Trophoblast cell (in vitro differentiated cells and primary cell): ENCODE measurements around the gene DCP1A.
A peak's percentile ranks its signal among the peaks of the same experiment; 100 is the strongest.
"Not testable (repeated sequence)": the region's sequence is repeated elsewhere in the genome, so short reads cannot be mapped to it uniquely, and the experiment has no call there.

Source experiments
- DNase-seq, 2 donors: peaks; one replicate each; pipeline ENCODE4 v3.0.0-alpha.2; 2016
- H2AFZ ChIP-seq: 2 replicates; pipeline ENCODE4 v1.6.1; 2013; ENCODE audit warnings: low read length, moderate library complexity, mild to moderate bottlenecking; ENCODE audit not compliant: insufficient read depth, poor library complexity
- H2AK5ac ChIP-seq: 2 replicates; pipeline ENCODE4 v1.6.1; 2013; ENCODE audit warnings: mild to moderate bottlenecking, low read length
- H2BK120ac ChIP-seq: 2 replicates; pipeline ENCODE4 v1.6.1; 2013; ENCODE audit warnings: low read length, mild to moderate bottlenecking, moderate library complexity; ENCODE audit not compliant: insufficient read depth, poor library complexity
- H2BK12ac ChIP-seq: 2 replicates; pipeline ENCODE4 v1.6.1; 2013; ENCODE audit warnings: mild to moderate bottlenecking, low read length, moderate library complexity
- H2BK5ac ChIP-seq: 2 replicates; pipeline ENCODE4 v1.6.1; 2013; ENCODE audit warnings: low read length, low read depth, moderate library complexity, mild to moderate bottlenecking; ENCODE audit not compliant: poor library complexity
- H3K14ac ChIP-seq: 2 replicates; pipeline ENCODE4 v1.6.1; 2013; ENCODE audit warnings: mild to moderate bottlenecking, low read length
- H3K18ac ChIP-seq: 2 replicates; pipeline ENCODE4 v1.6.1; 2013; ENCODE audit warnings: mild to moderate bottlenecking, low read length
- H3K23ac ChIP-seq: 2 replicates; pipeline ENCODE4 v1.6.1; 2013; ENCODE audit warnings: low read length
- H3K27ac ChIP-seq: 2 replicates; pipeline ENCODE4 v1.5.1; 2013; ENCODE audit warnings: low read depth, mild to moderate bottlenecking, inconsistent platforms, low read length, moderate library complexity
- H3K27me3 ChIP-seq: 2 replicates; pipeline ENCODE4 v1.6.1; 2013; ENCODE audit warnings: inconsistent platforms, mild to moderate bottlenecking, low read length, moderate library complexity; ENCODE audit not compliant: insufficient read depth
- H3K36me3 ChIP-seq, 2 experiments: 1 replicate in 1 of 2; 2 replicates in 1 of 2; pipeline ENCODE4 v1.6.1; 2013; ENCODE audit warnings: low read length in 2 of 2, mild to moderate bottlenecking in 2 of 2, moderate library complexity in 1 of 2; ENCODE audit not compliant: insufficient read depth in 2 of 2, control insufficient read depth in 1 of 2
- H3K4ac ChIP-seq: 2 replicates; pipeline ENCODE4 v1.6.1; 2013; ENCODE audit warnings: low read depth, mild to moderate bottlenecking, low read length, moderate library complexity
- H3K4me1 ChIP-seq, 2 experiments: 1 replicate in 1 of 2; 2 replicates in 1 of 2; pipeline ENCODE4 v1.6.1; 2013; ENCODE audit warnings: low read length in 2 of 2, mild to moderate bottlenecking in 2 of 2, moderate library complexity in 1 of 2; ENCODE audit not compliant: insufficient read depth in 2 of 2, control insufficient read depth in 1 of 2
- H3K4me2 ChIP-seq: 2 replicates; pipeline ENCODE4 v1.6.1; 2013; ENCODE audit warnings: inconsistent platforms, mild to moderate bottlenecking, low read length, moderate library complexity
- H3K4me3 ChIP-seq: 2 replicates; pipeline ENCODE4 v1.5.1; 2013; ENCODE audit warnings: mild to moderate bottlenecking, low read depth, low read length, inconsistent platforms
- H3K79me1 ChIP-seq: one replicate; pipeline ENCODE4 v1.6.1; 2013; ENCODE audit warnings: low read length
- H3K79me2 ChIP-seq: 2 replicates; pipeline ENCODE4 v1.6.1; 2013; ENCODE audit warnings: low read length, mild to moderate bottlenecking; ENCODE audit not compliant: control insufficient read depth, insufficient read depth, poor library complexity
- H3K9ac ChIP-seq: 2 replicates; pipeline ENCODE4 v1.6.1; 2013; ENCODE audit warnings: mild to moderate bottlenecking, low read length
- H3K9me3 ChIP-seq: 2 replicates; pipeline ENCODE4 v1.6.1; 2013; ENCODE audit warnings: low read depth, mild to moderate bottlenecking, control low read depth, inconsistent platforms, low read length; ENCODE audit not compliant: insufficient read depth
- H4K12ac ChIP-seq: 2 replicates; pipeline ENCODE4 v1.6.1; 2013; ENCODE audit warnings: low read depth, mild to moderate bottlenecking, low read length, moderate library complexity
- H4K8ac ChIP-seq: 2 replicates; pipeline ENCODE4 v1.6.1; 2013; ENCODE audit warnings: low read depth, mild to moderate bottlenecking, low read length, moderate library complexity
- H4K91ac ChIP-seq: one replicate; pipeline ENCODE4 v1.6.1; 2013; ENCODE audit warnings: low read depth, mild to moderate bottlenecking, low read length, moderate library complexity
- WGBS: extraction: QIAGEN DNeasy Blood & Tissue Kit; methylation state at CpG from one replicate; pipeline ENCODE4 v1.1.7; 2013; ENCODE audit warnings: missing lambda C conversion rate; ENCODE audit not compliant: insufficient read length, insufficient coverage; ENCODE audit errors: extremely low coverage; 5-methylcytosine and 5-hydroxymethylcytosine counted together

Gene DCP1A

GRCh38 chr3:53353202-53353601 is 5.9 kb upstream of the DCP1A start:
- no peaks in the 10 kb centered on the region for H3K36me3 ChIP-seq
- no peak overlapping the region for H3K9ac ChIP-seq
- no peak overlapping the region for H3K23ac ChIP-seq
- no peak overlapping the region for H2BK12ac ChIP-seq
- H2AFZ ChIP-seq = no peak overlapping the region
- H4K12ac ChIP-seq = no peak overlapping the region
- H3K27ac ChIP-seq = no peak overlapping the region
- no peak overlapping the region for H2BK120ac ChIP-seq
- H3K9me3 ChIP-seq = no peaks in the 10 kb centered on the region
- no peak overlapping the region for H4K8ac ChIP-seq
- no peaks in the 10 kb centered on the region for H3K27me3 ChIP-seq
- H2AK5ac ChIP-seq = no peak overlapping the region
- H4K91ac ChIP-seq = no peak overlapping the region
- DNase-seq = no peak
- H3K18ac ChIP-seq = no peak overlapping the region
- no peak overlapping the region for H3K4me2 ChIP-seq
- H3K14ac ChIP-seq = no peak overlapping the region
- peaks cover 4% of the 10 kb centered on the region for H3K79me1 ChIP-seq
- no CpG with 5 or more reads among the region's 2 CpGs for WGBS
- H3K4me1 ChIP-seq = no peaks in the 10 kb centered on the region
- H3K4me3 ChIP-seq = no peak overlapping the region
- H3K79me2 ChIP-seq = peaks cover 1% of the 10 kb centered on the region
- H3K4ac ChIP-seq = no peak overlapping the region
- no peak overlapping the region for H2BK5ac ChIP-seq

- no peak overlapping the region for H2BK120ac ChIP-seq
Measured at GRCh38 chr3:53350652-53351051, 3.3 kb upstream of the DCP1A start.

GRCh38 chr3:53348118-53348517 is 775 bp upstream of the DCP1A start:
- Histone ChIP-seq H3K4me2 (peak overlapping the region; percentile 68), H2BK120ac (peak overlapping the region; percentile 56), H3K27ac (peak overlapping the region; percentile 94), H2BK12ac (peak overlapping the region; percentile 35), H4K12ac (peak overlapping the region; percentile 35), H2AK5ac (peak overlapping the region; percentile 5), H4K8ac (peak overlapping the region; percentile 84), H3K14ac (peak overlapping the region; percentile 7), H3K79me1 (peaks cover 13% of the 10 kb centered on the region), H2BK5ac (peak overlapping the region; percentile 77), H4K91ac (peak overlapping the region; percentile 67)
- not testable (repeated sequence) for H3K36me3 ChIP-seq, H3K9me3 ChIP-seq, H3K27me3 ChIP-seq, H3K23ac ChIP-seq, H2AFZ ChIP-seq, H3K79me2 ChIP-seq, H3K9ac ChIP-seq, H3K18ac ChIP-seq, H3K4ac ChIP-seq, H3K4me1 ChIP-seq, H3K4me3 ChIP-seq
- no CpG with 5 or more reads among the region's 19 CpGs for WGBS
- DNase-seq = peak in 1 of 2 donors; percentile 2

More at GRCh38 chr3:53350652-53351051, 3.3 kb upstream of the DCP1A start:
- Histone ChIP-seq H3K4me1 (no peaks in the 10 kb centered on the region), H3K23ac (no peak overlapping the region), H3K9ac (no peak overlapping the region), H3K36me3 (no peaks in the 10 kb centered on the region), H2AK5ac (no peak overlapping the region), H3K27me3 (no peaks in the 10 kb centered on the region), H3K79me1 (peaks cover 13% of the 10 kb centered on the region), H3K9me3 (no peaks in the 10 kb centered on the region), H4K91ac (no peak overlapping the region), H2BK5ac (no peak overlapping the region), H3K79me2 (peaks cover 9% of the 10 kb centered on the region), H3K14ac (no peak overlapping the region), H3K27ac (peak overlapping the region; percentile 64), H3K4me2 (no peak overlapping the region), H4K12ac (no peak overlapping the region), H4K8ac (no peak overlapping the region), H3K4ac (no peak overlapping the region), H2AFZ (no peak overlapping the region), H3K4me3 (no peak overlapping the region), H2BK12ac (no peak overlapping the region), H3K18ac (no peak overlapping the region)
- DNase-seq = peak; percentile 42 to 78
- no CpG with 5 or more reads among the region's 3 CpGs for WGBS

DNA sequence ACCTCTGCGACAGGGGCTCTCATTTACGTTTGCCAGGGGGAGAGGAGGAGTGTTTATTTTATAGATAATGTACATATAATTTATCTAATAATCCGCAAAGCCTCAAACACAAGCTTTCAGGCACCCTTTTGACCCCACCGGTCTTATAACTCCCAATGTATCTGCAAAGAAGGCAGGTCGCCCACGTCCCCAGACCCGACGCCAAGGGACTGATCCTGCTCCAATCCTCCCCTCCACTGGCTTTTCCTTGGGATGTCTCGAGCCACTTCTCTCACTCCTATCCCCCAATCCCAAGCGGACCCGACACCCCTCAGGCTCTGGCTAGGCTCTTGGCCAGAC is 452 bp downstream of the DCP1A start:
- Histone ChIP-seq H3K79me1 (peaks cover 13% of the 10 kb centered on the region), H4K12ac (peak overlapping the region; percentile 76), H3K9ac (peak overlapping the region; percentile 75), H3K18ac (peak overlapping the region; percentile 89), H3K4me2 (peak overlapping the region; percentile 74), H3K27me3 (no peaks in the 10 kb centered on the region), H3K4ac (peak overlapping the region; percentile 98), H3K4me1 (no peaks in the 10 kb centered on the region), H3K9me3 (no peaks in the 10 kb centered on the region), H2BK5ac (peak overlapping the region; percentile 78), H2AFZ (peak overlapping the region; percentile 50), H3K27ac (peak overlapping the region; percentile 81), H3K4me3 (peak overlapping the region; percentile 96), H2AK5ac (peak overlapping the region; percentile 52), H2BK12ac (no peak overlapping the region), H3K79me2 (peaks cover 9% of the 10 kb centered on the region), H3K14ac (peak overlapping the region; percentile 85), H3K36me3 (peaks cover 2 to 4% of the 10 kb centered on the region in 2 experiments), H3K23ac (no peak overlapping the region), H2BK120ac (peak overlapping the region; percentile 71), H4K8ac (peak overlapping the region; percentile 87), H4K91ac (peak overlapping the region; percentile 87)
- no CpG with 5 or more reads among the region's 11 CpGs for WGBS
- DNase-seq = peak in 1 of 2 donors; percentile 26
